OCI-LY3 (cell line): Measurements from ENCODE around the gene SSTR5.

Source experiments
- H2AFZ ChIP-seq: fragments of 200-600, 300-600 bp; shearing (Covaris generic); 2 replicates; pipeline ENCODE4 v1.6.0; 2014; ENCODE audit warnings: antibody characterized with exemption, low read depth, low read length
- H3K27ac ChIP-seq: fragments of 200-600, 300-600 bp; sonication (generic); 2 replicates; pipeline ENCODE4 v1.5.1; 2014; ENCODE audit warnings: mild to moderate bottlenecking, low read length, moderate library complexity, mixed read lengths
- H3K27me3 ChIP-seq: fragments of 200-600, 300-600 bp; sonication (generic); 2 replicates; pipeline ENCODE4 v1.6.1; 2014; ENCODE audit warnings: low read depth, low read length, mixed read lengths
- H3K36me3 ChIP-seq: fragments of 200-600, 300-600 bp; sonication (generic); replicated peaks from 2 replicates; pipeline ENCODE3; 2014; ENCODE audit warnings: low read depth, low read length, mixed read lengths
- H3K4me1 ChIP-seq: fragments of 300-600, 200-600 bp; sonication (generic); 2 replicates; pipeline ENCODE4 v1.6.1; 2014; ENCODE audit warnings: low read length, mixed read lengths
- H3K4me2 ChIP-seq: fragments of 200-600, 300-600 bp; sonication (generic); 2 replicates; pipeline ENCODE4 v1.6.1; 2014; ENCODE audit warnings: low read length, mixed read lengths
- H3K4me3 ChIP-seq: fragments of 300-600, 200-600 bp; sonication (generic); 2 replicates; pipeline ENCODE4 v1.5.1; 2014; ENCODE audit warnings: antibody characterized with exemption, mild to moderate bottlenecking, low read length, moderate library complexity
- H3K79me2 ChIP-seq: fragments of 300-600, 200-600 bp; shearing (Covaris generic); 2 replicates; pipeline ENCODE4 v1.6.1; 2014; ENCODE audit warnings: mild to moderate bottlenecking, low read length, mixed read lengths
- H3K9ac ChIP-seq: fragments of 300-600, 200-600 bp; shearing (Covaris generic); 2 replicates; pipeline ENCODE4 v1.6.0; 2014; ENCODE audit warnings: mild to moderate bottlenecking, low read length, moderate library complexity
- H3K9me3 ChIP-seq: fragments of 200-600, 300-600 bp; shearing (Covaris generic); 2 replicates; pipeline ENCODE4 v1.6.1; 2014; ENCODE audit warnings: low read length, mixed read lengths; ENCODE audit not compliant: insufficient read depth
- H4K20me1 ChIP-seq: fragments of 200-600, 300-600 bp; sonication (generic); 2 replicates; pipeline ENCODE4 v1.6.1; 2016; ENCODE audit warnings: low read length, mixed read lengths; ENCODE audit not compliant: insufficient read depth
- EZH2phosphoT487 ChIP-seq: fragments of 200-600 bp; shearing (Covaris generic); IDR thresholded peaks from 2 replicates; pipeline ENCODE4 v1.6.1; 2018; ENCODE audit warnings: antibody characterized with exemption, mixed run types, low read depth
- TF ChIP-seq, protein P1 (sequence below): fragments of 200-600, 300-600 bp; sonication (generic); IDR thresholded peaks from 2 replicates; pipeline ENCODE4 v1.5.1; 2014; ENCODE audit warnings: antibody characterized with exemption, low read length, low read depth

SSTR5 gene

DNA sequence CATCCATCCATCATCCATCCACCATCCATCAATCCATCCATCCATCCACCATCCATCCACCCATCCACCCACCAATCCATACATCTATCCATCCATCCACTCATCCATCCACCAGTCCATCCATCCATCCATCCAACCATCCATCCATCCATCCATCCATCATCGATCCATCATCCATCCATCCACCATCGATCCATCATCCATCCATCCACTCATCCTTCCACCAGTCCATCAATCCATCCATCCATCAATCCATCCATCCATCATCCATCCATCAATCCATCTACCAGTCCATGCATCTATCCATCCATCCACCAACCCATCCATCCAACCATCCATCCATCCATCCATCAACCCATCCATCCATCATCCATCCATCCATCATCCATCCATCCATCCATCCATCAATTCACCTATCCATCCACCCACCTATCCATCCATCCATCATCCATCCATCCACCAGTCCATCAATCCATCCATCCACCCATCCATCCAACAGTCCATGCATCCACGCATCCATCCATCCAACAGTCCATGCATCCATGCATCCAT, 39.3 kb upstream of the SSTR5 start:
- H3K79me2 ChIP-seq: no peaks in the 10 kb centered on the region
- H3K27me3 ChIP-seq: no peaks in the 10 kb centered on the region
- no peaks in the 10 kb centered on the region for H4K20me1 ChIP-seq
- no peak overlapping the region for H3K27ac ChIP-seq
- no peak overlapping the region for H3K4me3 ChIP-seq
- no peak overlapping the region for H3K4me2 ChIP-seq
- H3K9me3 ChIP-seq: no peaks in the 10 kb centered on the region
- TF ChIP-seq EZH2phosphoT487: no peak
- TF ChIP-seq, protein P1, sequence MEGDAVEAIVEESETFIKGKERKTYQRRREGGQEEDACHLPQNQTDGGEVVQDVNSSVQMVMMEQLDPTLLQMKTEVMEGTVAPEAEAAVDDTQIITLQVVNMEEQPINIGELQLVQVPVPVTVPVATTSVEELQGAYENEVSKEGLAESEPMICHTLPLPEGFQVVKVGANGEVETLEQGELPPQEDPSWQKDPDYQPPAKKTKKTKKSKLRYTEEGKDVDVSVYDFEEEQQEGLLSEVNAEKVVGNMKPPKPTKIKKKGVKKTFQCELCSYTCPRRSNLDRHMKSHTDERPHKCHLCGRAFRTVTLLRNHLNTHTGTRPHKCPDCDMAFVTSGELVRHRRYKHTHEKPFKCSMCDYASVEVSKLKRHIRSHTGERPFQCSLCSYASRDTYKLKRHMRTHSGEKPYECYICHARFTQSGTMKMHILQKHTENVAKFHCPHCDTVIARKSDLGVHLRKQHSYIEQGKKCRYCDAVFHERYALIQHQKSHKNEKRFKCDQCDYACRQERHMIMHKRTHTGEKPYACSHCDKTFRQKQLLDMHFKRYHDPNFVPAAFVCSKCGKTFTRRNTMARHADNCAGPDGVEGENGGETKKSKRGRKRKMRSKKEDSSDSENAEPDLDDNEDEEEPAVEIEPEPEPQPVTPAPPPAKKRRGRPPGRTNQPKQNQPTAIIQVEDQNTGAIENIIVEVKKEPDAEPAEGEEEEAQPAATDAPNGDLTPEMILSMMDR: no peak
- H3K4me1 ChIP-seq: no peaks in the 10 kb centered on the region
- H3K9ac ChIP-seq: no peak overlapping the region
- no peak overlapping the region for H2AFZ ChIP-seq
- no peaks in the 10 kb centered on the region for H3K36me3 ChIP-seq

DNA sequence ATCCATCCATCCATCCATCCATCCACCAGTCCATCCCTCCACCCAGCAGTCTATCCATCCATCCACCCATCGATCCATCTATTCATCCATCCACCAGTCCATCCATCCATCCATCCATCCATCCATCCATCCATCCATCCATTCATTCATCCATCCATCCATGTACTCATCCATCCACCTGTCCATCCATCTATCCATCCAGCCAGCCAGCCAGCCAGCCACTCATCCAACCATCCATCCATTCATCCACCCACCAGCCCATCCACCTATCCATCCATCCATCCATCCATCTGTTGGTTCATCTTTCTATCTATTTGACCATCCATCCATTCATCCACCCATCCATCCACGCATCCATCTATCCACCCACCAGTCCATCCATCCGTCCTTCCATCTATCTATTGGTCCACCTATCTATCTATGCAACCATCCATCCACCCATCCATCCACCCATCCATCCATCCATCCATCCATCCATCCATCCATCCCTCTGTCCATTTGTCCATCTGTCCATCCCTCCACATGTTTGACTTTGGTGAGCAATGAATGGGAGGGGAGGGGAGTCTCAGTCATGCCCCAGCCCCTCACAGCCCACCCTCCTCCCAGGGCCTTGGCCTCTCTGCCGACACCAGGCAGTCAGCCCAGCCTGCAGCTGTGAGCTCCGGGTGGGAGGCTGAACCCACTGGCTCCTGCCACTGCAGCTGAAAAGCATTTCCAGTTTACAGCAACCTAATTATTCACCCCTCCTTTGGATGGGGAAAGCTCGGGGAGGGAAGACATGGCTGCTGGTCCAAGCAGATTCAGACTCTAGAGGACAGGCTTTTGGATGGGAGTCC, 38.1 kb upstream of the SSTR5 start:
- Histone ChIP-seq H3K79me2 (no peaks in the 10 kb centered on the region), H3K9ac (no peak overlapping the region), H4K20me1 (no peaks in the 10 kb centered on the region), H2AFZ (no peak overlapping the region), H3K4me1 (no peaks in the 10 kb centered on the region), H3K27ac (no peak overlapping the region), H3K4me3 (no peak overlapping the region), H3K4me2 (no peak overlapping the region), H3K9me3 (no peaks in the 10 kb centered on the region), H3K36me3 (no peaks in the 10 kb centered on the region), H3K27me3 (no peaks in the 10 kb centered on the region)
- TF ChIP-seq, protein P1: no peak
- TF ChIP-seq EZH2phosphoT487: no peak

DNA sequence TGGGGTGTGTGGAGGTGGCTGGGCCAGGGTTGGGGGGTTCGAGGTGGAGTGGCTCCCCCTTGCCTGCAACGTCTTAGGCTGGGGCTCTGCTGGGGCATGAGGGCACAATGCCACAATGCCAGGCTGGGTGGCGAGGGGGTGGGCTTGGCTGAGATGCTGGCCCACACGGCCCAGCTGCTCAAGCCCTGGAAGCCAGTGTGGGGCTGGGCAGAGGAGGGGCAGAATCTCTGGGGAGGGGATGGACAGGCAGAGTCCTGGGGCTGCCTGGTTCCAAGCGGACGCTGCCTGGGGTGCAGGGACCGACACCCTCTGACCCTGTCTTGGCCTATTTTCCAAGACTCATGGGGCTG, 37.5 kb upstream of the SSTR5 start:
- Histone ChIP-seq H3K4me3 (no peak overlapping the region), H3K9ac (no peak overlapping the region), H3K27me3 (no peaks in the 10 kb centered on the region)

DNA sequence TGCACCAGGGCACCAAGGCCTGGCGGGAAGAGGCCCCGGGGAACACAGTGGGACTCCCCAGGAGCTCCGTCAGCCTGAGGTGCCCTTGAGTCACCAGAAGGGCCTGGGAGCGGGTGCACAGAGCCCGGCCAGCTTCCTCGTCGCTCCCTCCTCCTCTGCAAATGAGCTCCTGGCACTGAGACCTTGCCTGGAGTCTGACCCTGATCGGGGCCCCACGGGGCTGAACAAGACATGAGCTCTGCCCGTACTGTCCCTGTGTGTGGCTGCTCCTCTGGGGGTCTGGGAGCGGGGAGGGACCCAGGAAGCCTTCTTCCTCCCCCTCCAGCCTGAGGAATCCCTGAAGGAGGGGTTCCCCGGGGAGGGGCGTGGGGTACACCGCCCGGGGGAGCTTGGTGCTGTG, 36.4 kb upstream of the SSTR5 start:
- TF ChIP-seq, protein P1: no peak
- no peak for TF ChIP-seq EZH2phosphoT487
- Histone ChIP-seq H3K27me3 (no peaks in the 10 kb centered on the region), H3K4me2 (no peak overlapping the region), H3K27ac (no peak overlapping the region), H3K4me3 (no peak overlapping the region), H3K4me1 (no peaks in the 10 kb centered on the region), H4K20me1 (no peaks in the 10 kb centered on the region), H3K9ac (no peak overlapping the region), H3K79me2 (no peaks in the 10 kb centered on the region), H3K36me3 (no peaks in the 10 kb centered on the region), H2AFZ (no peak overlapping the region), H3K9me3 (no peaks in the 10 kb centered on the region)

More for the DNA sequence above, 37.5 kb upstream of the SSTR5 start:
- no peak overlapping the region for H3K27ac ChIP-seq
- no peaks in the 10 kb centered on the region for H4K20me1 ChIP-seq
- TF ChIP-seq EZH2phosphoT487: no peak
- TF ChIP-seq, protein P1: no peak
- H3K4me1 ChIP-seq: no peaks in the 10 kb centered on the region
- no peak overlapping the region for H2AFZ ChIP-seq
- no peaks in the 10 kb centered on the region for H3K9me3 ChIP-seq
- H3K36me3 ChIP-seq: no peaks in the 10 kb centered on the region
- no peaks in the 10 kb centered on the region for H3K79me2 ChIP-seq
- H3K4me2 ChIP-seq: no peak overlapping the region
